Measurements from ENCODE around the gene C5orf58. TPM values are rescaled to one million over a fixed set of nuclear protein-coding genes. Genes with fewer than 3 reads are reported as not detected.

The C5orf58 gene
- polyA plus RNA-seq, 1 donor (not counting 4 experiments of a cell fraction or from before 2014, with no cell fraction given) = not detected

DNA sequence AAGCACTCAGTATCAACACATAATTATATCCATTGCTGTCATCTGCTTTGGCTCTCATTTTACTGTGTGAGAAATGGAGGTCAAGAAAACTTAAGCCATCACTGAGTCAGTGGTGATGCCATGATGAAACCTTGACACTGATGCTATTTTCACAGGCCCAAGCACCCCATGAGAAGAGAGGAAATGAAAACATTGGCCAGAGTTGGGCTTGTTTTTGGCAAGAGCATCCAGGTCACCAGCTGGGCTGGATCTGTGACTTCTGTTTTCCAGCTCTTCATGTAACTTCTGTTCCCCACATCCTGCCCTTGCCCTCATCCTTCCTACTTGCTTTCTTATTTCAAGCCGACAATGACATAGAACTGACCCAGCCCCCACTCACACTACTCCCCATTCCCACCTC, 54.7 kb downstream of the C5orf58 start:
- Histone ChIP-seq H3K27me3 (ENCODE audit: control insufficient read depth, extremely low read depth, insufficient read depth, low read length) (no peaks in the 10 kb centered on the region), H3K4me3 (ENCODE audit: control insufficient read depth in 2 of 3, extremely low read depth in 1 of 3, insufficient read depth in 2 of 3, low read depth in 1 of 3, low read length in 3 of 3) (no peak overlapping the region), H4K20me1 (ENCODE audit: control insufficient read depth, extremely low read depth, insufficient read depth, low read length) (no peaks in the 10 kb centered on the region), H3K9me3 (ENCODE audit: control insufficient read depth, low read depth, low read length) (no peaks in the 10 kb centered on the region), H3K4me1 (ENCODE audit: control insufficient read depth, extremely low read depth, insufficient read depth, low read length) (no peaks in the 10 kb centered on the region), H3K9ac (ENCODE audit: control insufficient read depth, extremely low read depth, insufficient read depth, low read length) (no peak overlapping the region), H3K36me3 (ENCODE audit: control insufficient read depth in 2 of 2, extremely low read depth in 1 of 2, insufficient read depth in 2 of 2, low read length in 2 of 2) (no peaks in the 10 kb centered on the region), H3K9me1 (ENCODE audit: control insufficient read depth, extremely low read depth, insufficient read depth, low read length) (no peaks in the 10 kb centered on the region), H3K79me2 (ENCODE audit: control insufficient read depth, insufficient read depth, low read length) (no peaks in the 10 kb centered on the region), H3K27ac (ENCODE audit: control insufficient read depth, insufficient read depth, low read length) (no peak overlapping the region), H2AFZ (ENCODE audit: control insufficient read depth, low read length) (no peak overlapping the region), H3K4me2 (ENCODE audit: control insufficient read depth, extremely low read depth, insufficient read depth, low read depth, low read length) (no peak overlapping the region)
- dilution Hi-C loops (cut with MboI; ENCODE audit: extremely low pct_ligation_motif_present, low sequenced_read_pairs) = no loop called here
- no peak for FAIRE-seq
- no peak for TF ChIP-seq CTCF (optimal IDR thresholded peaks at IDR 0.05 in 1 of 3, IDR thresholded peaks at IDR 0.05 in 1 of 3, conservative IDR thresholded peaks at IDR 0.05 in 1 of 3; ENCODE audit: extremely low read depth in 1 of 3, insufficient read depth in 2 of 3, low read length in 3 of 3)
- no peak for TF ChIP-seq EZH2 (IDR thresholded peaks at IDR 0.05; ENCODE audit: low read length)
- DNase-seq (ENCODE audit: low read depth, low spot score) = no peak

GRCh38 chr5:170288151-170288550, 55.4 kb downstream of the C5orf58 start:
- Histone ChIP-seq H3K4me3 (ENCODE audit: control insufficient read depth in 2 of 3, extremely low read depth in 1 of 3, insufficient read depth in 2 of 3, low read depth in 1 of 3, low read length in 3 of 3) (no peak overlapping the region), H3K27ac (ENCODE audit: control insufficient read depth, insufficient read depth, low read length) (no peak overlapping the region), H3K4me1 (ENCODE audit: control insufficient read depth, extremely low read depth, insufficient read depth, low read length) (no peaks in the 10 kb centered on the region), H3K27me3 (ENCODE audit: control insufficient read depth, extremely low read depth, insufficient read depth, low read length) (no peaks in the 10 kb centered on the region), H3K9me1 (ENCODE audit: control insufficient read depth, extremely low read depth, insufficient read depth, low read length) (no peaks in the 10 kb centered on the region), H4K20me1 (ENCODE audit: control insufficient read depth, extremely low read depth, insufficient read depth, low read length) (no peaks in the 10 kb centered on the region), H2AFZ (ENCODE audit: control insufficient read depth, low read length) (no peak overlapping the region), H3K79me2 (ENCODE audit: control insufficient read depth, insufficient read depth, low read length) (no peaks in the 10 kb centered on the region), H3K9ac (ENCODE audit: control insufficient read depth, extremely low read depth, insufficient read depth, low read length) (no peak overlapping the region), H3K36me3 (ENCODE audit: control insufficient read depth in 2 of 2, extremely low read depth in 1 of 2, insufficient read depth in 2 of 2, low read length in 2 of 2) (no peaks in the 10 kb centered on the region), H3K4me2 (ENCODE audit: control insufficient read depth, extremely low read depth, insufficient read depth, low read depth, low read length) (no peak overlapping the region), H3K9me3 (ENCODE audit: control insufficient read depth, low read depth, low read length) (no peaks in the 10 kb centered on the region)
- DNase-seq (ENCODE audit: low read depth, low spot score) (no peak), FAIRE-seq (no peak)
- dilution Hi-C loops (cut with MboI; ENCODE audit: extremely low pct_ligation_motif_present, low sequenced_read_pairs) = no loop called here
- TF ChIP-seq CTCF (optimal IDR thresholded peaks at IDR 0.05 in 1 of 3, IDR thresholded peaks at IDR 0.05 in 1 of 3, conservative IDR thresholded peaks at IDR 0.05 in 1 of 3; ENCODE audit: extremely low read depth in 1 of 3, insufficient read depth in 2 of 3, low read length in 3 of 3) = no peak
- TF ChIP-seq EZH2 (IDR thresholded peaks at IDR 0.05; ENCODE audit: low read length) = no peak

All from keratinocyte (primary cell).